Ishikawa (cell line): ENCODE data around the gene TFPI2.

Experiments
- CEBPB ChIP-seq: IDR thresholded peaks from 2 replicates; pipeline ENCODE4 v1.6.1; 2012
- CREB1 ChIP-seq: IDR thresholded peaks from 2 replicates; pipeline ENCODE4 v1.6.1; 2012; ENCODE audit warnings: low read depth
- EGR1 ChIP-seq: IDR thresholded peaks from 2 replicates; pipeline ENCODE4 v1.6.1; 2012
- EP300 ChIP-seq: IDR thresholded peaks from 2 replicates; pipeline ENCODE4 v1.6.1; 2012; ENCODE audit warnings: borderline replicate concordance
- FOXM1 ChIP-seq: IDR thresholded peaks from 2 replicates; pipeline ENCODE4 v1.6.1; 2012; ENCODE audit warnings: low read depth, borderline replicate concordance
- NFIC ChIP-seq: IDR thresholded peaks from 2 replicates; pipeline ENCODE4 v1.6.1; 2012
- RAD21 ChIP-seq: IDR thresholded peaks from 2 replicates; pipeline ENCODE4 v1.6.1; 2012; ENCODE audit warnings: low read depth
- TAF1 ChIP-seq: IDR thresholded peaks from 2 replicates; pipeline ENCODE4 v1.6.1; 2012; ENCODE audit warnings: low read depth, mild to moderate bottlenecking
- TCF12 ChIP-seq: IDR thresholded peaks from 2 replicates; pipeline ENCODE4 v1.6.1; 2012; ENCODE audit warnings: low read depth
- TEAD4 ChIP-seq: IDR thresholded peaks from 2 replicates; pipeline ENCODE4 v1.6.1; 2012
- YY1 ChIP-seq: IDR thresholded peaks from 2 replicates; pipeline ENCODE4 v1.6.1; 2012; ENCODE audit warnings: low read depth
- ZBTB7A ChIP-seq: IDR thresholded peaks from 2 replicates; pipeline ENCODE4 v1.6.1; 2012; ENCODE audit warnings: low read depth
- TF ChIP-seq, protein P1 (sequence below): IDR thresholded peaks from 2 replicates; pipeline ENCODE4 v1.6.1; 2012
- TF ChIP-seq, protein P2 (sequence below): IDR thresholded peaks from 2 replicates; pipeline ENCODE4 v1.6.1; 2012
- TF ChIP-seq, protein P3 (sequence below): IDR thresholded peaks from 2 replicates; pipeline ENCODE4 v1.6.1; 2012; ENCODE audit warnings: low read depth, mild to moderate bottlenecking

Gene TFPI2

DNA sequence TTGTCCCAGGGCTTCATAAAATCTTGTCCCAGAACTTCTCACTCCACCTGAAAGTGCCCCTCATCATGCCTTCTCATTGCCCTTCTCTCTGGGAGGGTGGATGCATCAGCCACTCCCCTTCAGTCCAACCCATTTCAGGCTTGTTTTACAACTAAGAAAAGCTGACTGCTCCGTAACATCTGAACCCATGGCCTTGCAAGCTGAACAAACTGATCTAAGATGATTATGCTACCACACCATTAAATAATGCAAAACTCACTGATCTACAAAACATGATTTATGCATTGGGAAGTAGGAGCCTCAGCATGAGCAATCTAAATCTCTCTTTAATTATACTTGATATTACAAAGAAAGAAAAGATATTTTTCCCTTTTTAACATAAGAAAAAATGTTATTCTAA is 34.8 kb downstream of the TFPI2 start:
- no peak for TF ChIP-seq ZBTB7A

DNA sequence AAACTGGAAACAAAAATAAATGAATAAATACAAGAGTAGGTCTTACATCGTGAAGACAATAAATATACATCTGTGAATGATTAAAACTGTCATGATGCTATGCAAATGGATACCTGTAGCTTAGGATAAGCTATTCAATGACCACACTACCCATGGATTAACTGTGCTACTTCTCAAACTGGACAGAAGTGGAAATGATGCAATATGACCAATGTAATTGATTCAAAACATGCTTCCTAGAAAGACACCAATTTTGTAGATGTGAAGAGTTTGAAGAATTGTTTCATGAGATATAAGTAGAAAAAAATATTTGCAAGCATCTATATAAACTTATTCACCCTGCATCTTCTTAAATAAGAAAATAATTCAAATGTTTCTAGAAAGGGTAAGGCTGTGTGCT is 36.1 kb downstream of the TFPI2 start:
- no peak for TF ChIP-seq TAF1
- no peak for TF ChIP-seq CEBPB
- no peak for TF ChIP-seq EP300
- TF ChIP-seq, protein P1, sequence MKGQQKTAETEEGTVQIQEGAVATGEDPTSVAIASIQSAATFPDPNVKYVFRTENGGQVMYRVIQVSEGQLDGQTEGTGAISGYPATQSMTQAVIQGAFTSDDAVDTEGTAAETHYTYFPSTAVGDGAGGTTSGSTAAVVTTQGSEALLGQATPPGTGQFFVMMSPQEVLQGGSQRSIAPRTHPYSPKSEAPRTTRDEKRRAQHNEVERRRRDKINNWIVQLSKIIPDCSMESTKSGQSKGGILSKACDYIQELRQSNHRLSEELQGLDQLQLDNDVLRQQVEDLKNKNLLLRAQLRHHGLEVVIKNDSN, result no peak
- TF ChIP-seq TEAD4, result no peak
- TF ChIP-seq, protein P2, sequence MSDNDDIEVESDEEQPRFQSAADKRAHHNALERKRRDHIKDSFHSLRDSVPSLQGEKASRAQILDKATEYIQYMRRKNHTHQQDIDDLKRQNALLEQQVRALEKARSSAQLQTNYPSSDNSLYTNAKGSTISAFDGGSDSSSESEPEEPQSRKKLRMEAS, result no peak
- TF ChIP-seq, protein P3, sequence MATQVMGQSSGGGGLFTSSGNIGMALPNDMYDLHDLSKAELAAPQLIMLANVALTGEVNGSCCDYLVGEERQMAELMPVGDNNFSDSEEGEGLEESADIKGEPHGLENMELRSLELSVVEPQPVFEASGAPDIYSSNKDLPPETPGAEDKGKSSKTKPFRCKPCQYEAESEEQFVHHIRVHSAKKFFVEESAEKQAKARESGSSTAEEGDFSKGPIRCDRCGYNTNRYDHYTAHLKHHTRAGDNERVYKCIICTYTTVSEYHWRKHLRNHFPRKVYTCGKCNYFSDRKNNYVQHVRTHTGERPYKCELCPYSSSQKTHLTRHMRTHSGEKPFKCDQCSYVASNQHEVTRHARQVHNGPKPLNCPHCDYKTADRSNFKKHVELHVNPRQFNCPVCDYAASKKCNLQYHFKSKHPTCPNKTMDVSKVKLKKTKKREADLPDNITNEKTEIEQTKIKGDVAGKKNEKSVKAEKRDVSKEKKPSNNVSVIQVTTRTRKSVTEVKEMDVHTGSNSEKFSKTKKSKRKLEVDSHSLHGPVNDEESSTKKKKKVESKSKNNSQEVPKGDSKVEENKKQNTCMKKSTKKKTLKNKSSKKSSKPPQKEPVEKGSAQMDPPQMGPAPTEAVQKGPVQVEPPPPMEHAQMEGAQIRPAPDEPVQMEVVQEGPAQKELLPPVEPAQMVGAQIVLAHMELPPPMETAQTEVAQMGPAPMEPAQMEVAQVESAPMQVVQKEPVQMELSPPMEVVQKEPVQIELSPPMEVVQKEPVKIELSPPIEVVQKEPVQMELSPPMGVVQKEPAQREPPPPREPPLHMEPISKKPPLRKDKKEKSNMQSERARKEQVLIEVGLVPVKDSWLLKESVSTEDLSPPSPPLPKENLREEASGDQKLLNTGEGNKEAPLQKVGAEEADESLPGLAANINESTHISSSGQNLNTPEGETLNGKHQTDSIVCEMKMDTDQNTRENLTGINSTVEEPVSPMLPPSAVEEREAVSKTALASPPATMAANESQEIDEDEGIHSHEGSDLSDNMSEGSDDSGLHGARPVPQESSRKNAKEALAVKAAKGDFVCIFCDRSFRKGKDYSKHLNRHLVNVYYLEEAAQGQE, result no peak
- TF ChIP-seq YY1, result no peak
- TF ChIP-seq RAD21, result no peak
- no peak for TF ChIP-seq NFIC
- no peak for TF ChIP-seq CREB1
- TF ChIP-seq EGR1, result no peak
- TF ChIP-seq FOXM1, result no peak
- no peak for TF ChIP-seq TCF12

DNA sequence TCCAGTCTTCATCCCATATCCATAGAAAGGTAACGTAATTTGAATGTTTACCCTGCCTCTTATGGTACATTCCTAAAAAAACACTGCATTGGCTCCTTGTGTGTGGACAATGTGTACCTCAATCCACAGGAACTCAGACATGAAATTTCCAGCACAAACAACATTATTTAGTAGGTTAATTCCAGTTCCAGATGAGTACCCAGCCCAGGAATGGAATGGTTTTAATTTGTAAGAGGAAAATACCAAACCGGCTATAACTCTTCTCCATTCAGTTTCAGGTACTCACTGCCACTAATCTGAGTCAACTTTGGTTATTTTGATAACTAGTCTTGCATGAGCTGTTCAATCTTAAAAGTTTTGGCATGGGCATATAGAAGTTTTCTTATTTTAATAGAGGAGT is 39.0 kb downstream of the TFPI2 start:
- no peak for TF ChIP-seq TCF12
- TF ChIP-seq, protein P1, result no peak
- TF ChIP-seq, protein P3, result no peak
- no peak for TF ChIP-seq FOXM1
- TF ChIP-seq RAD21, result no peak

DNA sequence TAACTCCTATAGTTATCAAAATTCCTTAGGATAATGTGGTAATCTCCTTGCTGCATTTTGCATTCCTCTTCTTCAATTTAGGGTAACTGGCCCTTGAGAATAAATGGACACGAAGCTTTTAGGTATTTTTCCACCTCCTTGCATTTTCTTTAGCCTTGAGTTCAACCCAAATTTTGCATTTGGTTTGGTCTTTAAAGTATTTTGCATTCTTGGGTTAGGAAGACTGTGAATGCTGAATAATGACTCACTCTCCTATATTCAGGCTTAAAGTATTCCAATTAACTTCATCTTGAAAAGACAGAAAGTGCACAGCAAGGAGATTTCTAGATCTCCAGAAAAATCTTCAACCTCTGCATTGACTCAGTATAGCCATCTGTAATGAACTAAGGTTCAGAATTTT is 47.3 kb downstream of the TFPI2 start:
- TF ChIP-seq, protein P1, result no peak
- no peak for TF ChIP-seq CREB1
- no peak for TF ChIP-seq FOXM1
- no peak for TF ChIP-seq EP300

DNA sequence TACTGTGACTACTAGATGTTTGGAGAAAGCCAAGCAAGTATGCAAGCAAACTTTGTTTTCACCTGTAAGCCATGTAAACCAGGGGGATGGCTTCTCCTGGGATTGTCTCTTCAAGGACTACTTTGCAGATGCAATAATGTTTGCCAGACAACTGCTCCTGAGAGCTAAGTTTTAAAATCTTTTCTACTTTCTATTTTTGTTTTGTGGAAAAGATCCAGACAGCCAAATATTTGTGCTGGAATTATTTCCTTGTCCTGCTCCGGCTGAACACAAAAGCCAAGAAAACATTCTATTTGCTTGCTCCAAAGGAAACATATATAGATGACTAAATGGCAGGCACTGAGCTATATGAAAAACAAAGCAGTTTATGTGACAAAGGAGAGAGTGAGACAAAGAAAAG is 51.6 kb downstream of the TFPI2 start:
- TF ChIP-seq TCF12 (no peak), NFIC (no peak), CEBPB (no peak)

DNA sequence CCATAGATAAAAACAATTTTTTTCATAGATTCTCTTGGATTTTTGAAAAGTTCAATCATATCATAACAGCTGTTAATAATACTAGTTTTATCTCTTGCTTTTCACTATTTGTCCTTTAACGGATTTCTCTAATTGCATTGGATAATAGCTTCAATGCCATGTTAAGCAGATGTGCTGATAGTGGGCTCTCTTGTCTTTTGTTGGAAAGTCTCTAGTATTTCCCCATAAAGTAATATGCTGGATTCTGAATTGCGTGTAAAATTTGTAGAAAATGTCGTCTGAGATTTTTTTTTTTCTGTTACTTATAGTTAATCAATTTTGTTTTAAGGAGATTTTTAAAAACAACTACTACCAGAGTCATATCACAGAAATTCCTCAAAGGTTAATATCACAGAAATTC is 53.3 kb downstream of the TFPI2 start:
- TF ChIP-seq ZBTB7A, result no peak
- no peak for TF ChIP-seq EGR1
- TF ChIP-seq, protein P1, result no peak
- TF ChIP-seq TCF12, result no peak
- TF ChIP-seq FOXM1, result no peak
- TF ChIP-seq CREB1, result no peak
- TF ChIP-seq, protein P2, result no peak

DNA sequence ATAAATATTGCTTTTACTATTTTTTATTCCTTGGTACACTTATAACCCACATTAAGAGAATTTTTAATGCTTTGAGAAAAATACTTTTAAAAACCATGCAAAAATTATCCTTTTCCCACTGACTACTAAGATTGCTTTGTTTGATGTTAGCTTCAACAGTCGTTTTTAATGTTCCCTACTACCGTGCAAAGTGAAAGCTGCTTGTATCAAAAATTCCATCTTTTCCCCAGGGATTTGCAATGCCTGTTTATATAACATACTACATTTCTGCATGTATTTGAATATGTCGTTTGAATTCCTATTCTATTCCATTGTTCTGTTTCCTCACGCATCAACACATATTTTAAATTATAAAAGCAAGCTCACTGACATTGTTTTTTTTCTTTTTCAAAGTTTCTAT is 54.4 kb downstream of the TFPI2 start:
- no peak for TF ChIP-seq EP300
- no peak for TF ChIP-seq TAF1
- TF ChIP-seq ZBTB7A, result no peak
- no peak for TF ChIP-seq TEAD4
- TF ChIP-seq, protein P1, result no peak
- no peak for TF ChIP-seq CREB1
- no peak for TF ChIP-seq RAD21
- no peak for TF ChIP-seq EGR1
- TF ChIP-seq, protein P3, result no peak
- no peak for TF ChIP-seq CEBPB
- TF ChIP-seq, protein P2, result no peak
- TF ChIP-seq TCF12, result no peak
- TF ChIP-seq NFIC, result no peak
- no peak for TF ChIP-seq FOXM1
